Fibroblast of villous mesenchyme (primary cell): Measurements from ENCODE around the gene TAS1R2. TPM values are rescaled to one million over a fixed set of nuclear protein-coding genes. Genes with fewer than 3 reads are reported as not detected.

Experiments
- DNase-seq: peaks from one replicate; pipeline ENCODE4 v3.0.0-alpha.2; 2010; ENCODE audit warnings: low read depth
- H3K4me3 ChIP-seq: 2 replicates; pipeline ENCODE4 v1.5.1; 2011; ENCODE audit warnings: low read depth, mild to moderate bottlenecking, low read length
- CTCF ChIP-seq: IDR thresholded peaks from 2 replicates; pipeline ENCODE4 v1.5.1; 2012; ENCODE audit warnings: low read depth, mild to moderate bottlenecking, low read length; ENCODE audit not compliant: insufficient read depth
- total RNA-seq: library from RNA; depleted of rRNA; stranded (reverse); fragments of >200 nt; gene quantifications from 2 replicates; pipeline ENCODE4 v1.2.3, GENCODE V29; 2012

TAS1R2 gene
- total RNA-seq, 1 donor = not detected

GRCh38 chr1:18811733-18812452 lies 47.6 kb downstream of the TAS1R2 start:
- DNase-seq = no peak
- no peak for TF ChIP-seq CTCF

GRCh38 chr1:18809953-18810899 lies 49.2 kb downstream of the TAS1R2 start:
- no peak for DNase-seq
- no peak for TF ChIP-seq CTCF
- no peak overlapping the region for H3K4me3 ChIP-seq

More at GRCh38 chr1:18811733-18812452, 47.6 kb downstream of the TAS1R2 start:
- no peak overlapping the region for H3K4me3 ChIP-seq

GRCh38 chr1:18808550-18808949 lies 50.9 kb downstream of the TAS1R2 start:
- TF ChIP-seq CTCF = no peak
- no peak for DNase-seq
- H3K4me3 ChIP-seq = no peak overlapping the region

DNA sequence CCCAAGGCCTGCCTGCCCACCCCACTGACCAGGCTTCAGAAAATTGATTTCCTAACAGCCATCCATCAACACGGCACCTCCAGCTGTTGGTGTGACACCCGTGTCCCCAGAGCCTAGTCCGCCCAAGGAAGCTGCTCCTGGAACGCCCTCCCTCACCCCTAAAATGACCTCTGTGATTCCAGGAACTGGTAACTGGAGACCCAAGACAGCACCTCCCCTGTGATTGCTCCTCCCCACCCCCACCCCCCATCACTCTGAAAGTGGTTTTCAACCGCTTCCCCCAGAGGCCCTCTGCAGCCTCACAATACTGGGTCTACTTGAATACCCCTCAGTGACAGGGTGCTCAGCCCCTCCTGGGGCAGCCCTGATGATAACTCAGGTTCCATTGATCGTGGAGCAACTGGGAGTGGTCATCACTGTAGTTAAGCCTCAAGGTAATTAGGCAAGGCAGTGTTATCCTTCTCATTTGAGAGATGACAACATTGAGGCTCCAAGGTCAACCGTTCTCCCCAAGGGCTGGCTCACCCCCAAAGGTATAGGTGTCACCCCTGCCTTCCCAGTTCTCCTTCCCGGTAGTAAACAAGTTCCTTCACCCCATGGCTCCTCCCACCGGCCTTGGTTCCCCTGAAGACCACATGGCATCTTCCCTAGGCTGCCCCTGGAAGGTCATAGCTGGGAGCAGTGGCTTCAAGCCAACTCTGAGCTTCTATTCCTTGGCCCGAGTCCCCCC lies 52.0 kb downstream of the TAS1R2 start:
- no peak overlapping the region for H3K4me3 ChIP-seq
- no peak for DNase-seq
- TF ChIP-seq CTCF = no peak

DNA sequence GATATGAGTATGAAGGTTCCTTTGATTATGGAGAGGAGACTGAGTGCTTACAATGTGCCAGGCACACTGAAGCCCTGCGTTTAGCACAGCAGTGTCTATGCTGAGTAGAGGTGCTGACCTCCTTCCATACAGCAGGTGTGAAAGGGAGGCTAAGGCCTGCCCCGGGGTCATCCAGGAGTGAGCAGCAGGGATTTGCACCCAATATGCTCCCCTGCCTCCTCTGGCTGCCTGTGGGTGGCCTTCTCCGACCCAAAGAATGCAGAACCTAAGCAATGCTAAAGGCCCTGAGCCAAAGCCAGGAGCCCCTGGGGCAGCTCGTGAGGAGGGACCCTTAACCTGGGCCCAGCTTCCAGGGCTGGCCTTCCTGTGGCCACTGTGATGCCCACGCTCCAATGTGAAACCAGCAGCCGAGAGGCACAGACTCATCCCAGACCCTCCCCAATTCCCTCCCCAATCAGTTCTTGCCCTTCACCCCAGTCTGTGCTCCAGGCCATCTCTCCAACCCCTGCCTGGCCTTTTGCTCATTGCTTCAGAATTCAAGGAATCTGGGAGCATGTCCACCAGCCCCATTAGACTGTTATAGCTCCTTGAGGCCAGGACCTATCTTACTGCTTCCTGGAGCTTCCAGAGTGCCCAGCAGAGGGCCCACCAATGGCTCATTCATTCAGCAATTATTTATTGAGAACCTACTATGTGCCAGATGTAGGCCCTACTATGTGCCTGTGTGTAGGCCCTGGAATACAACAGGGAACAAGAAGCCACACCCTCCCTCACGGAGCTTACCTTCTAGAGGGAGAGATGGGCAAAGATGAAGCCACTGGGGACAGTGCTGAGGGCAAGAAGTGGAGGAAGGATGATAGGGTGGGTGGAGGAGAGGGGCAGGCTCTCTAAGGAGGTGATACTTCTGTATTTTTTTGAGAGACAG lies 53.3 kb downstream of the TAS1R2 start:
- no peak overlapping the region for H3K4me3 ChIP-seq
- TF ChIP-seq CTCF = no peak
- DNase-seq = no peak
